ENCODE measurements around the gene RIMBP2.

RIMBP2 gene

DNA sequence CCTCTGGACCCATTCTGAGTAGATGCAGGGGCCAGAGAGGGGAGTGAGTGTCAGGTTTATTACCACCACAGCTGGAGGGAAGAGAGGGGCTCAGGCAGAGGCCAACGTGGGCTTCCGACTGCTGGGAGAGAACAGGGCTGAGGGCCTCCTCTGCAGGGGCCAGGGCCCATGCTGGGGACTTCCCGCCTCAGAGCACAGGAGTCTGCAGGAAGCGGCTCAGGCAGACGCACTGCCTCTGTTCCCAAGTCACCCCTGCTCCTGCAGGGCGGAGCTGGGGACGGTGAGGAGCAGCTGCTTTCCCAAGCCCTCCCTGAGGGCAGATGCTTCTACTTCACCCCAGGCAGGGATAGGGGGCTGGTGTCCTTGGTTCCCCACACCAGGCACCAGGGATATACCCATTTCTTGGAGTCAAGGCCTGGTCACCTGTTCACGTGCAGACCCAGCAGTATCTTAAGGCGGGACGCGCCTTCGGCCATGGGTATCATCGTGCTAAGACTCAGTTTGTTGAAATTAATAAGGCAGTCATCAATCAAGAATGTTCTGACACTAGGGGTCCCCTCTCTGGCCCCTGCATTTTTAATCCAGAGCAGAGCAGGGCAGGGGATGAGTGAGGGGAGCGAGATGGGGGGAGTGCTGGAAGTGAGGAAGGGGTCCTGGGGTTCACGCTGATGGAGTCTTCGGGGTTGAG lies 278.4 kb downstream of the RIMBP2 start:
- no peak overlapping the region for H3K27ac ChIP-seq
- H3K4me3 ChIP-seq (ENCODE audit: low read depth, low read length) = no peak overlapping the region
- TF ChIP-seq, protein P1, sequence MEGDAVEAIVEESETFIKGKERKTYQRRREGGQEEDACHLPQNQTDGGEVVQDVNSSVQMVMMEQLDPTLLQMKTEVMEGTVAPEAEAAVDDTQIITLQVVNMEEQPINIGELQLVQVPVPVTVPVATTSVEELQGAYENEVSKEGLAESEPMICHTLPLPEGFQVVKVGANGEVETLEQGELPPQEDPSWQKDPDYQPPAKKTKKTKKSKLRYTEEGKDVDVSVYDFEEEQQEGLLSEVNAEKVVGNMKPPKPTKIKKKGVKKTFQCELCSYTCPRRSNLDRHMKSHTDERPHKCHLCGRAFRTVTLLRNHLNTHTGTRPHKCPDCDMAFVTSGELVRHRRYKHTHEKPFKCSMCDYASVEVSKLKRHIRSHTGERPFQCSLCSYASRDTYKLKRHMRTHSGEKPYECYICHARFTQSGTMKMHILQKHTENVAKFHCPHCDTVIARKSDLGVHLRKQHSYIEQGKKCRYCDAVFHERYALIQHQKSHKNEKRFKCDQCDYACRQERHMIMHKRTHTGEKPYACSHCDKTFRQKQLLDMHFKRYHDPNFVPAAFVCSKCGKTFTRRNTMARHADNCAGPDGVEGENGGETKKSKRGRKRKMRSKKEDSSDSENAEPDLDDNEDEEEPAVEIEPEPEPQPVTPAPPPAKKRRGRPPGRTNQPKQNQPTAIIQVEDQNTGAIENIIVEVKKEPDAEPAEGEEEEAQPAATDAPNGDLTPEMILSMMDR (IDR thresholded peaks at IDR 0.05) = no peak
- no peaks in the 10 kb centered on the region for H3K9me3 ChIP-seq (ENCODE audit: control insufficient read depth, low read length)
- peaks cover 3% of the 10 kb centered on the region for H3K4me1 ChIP-seq
- peaks cover 22% of the 10 kb centered on the region for H3K79me2 ChIP-seq
- H3K36me3 ChIP-seq (ENCODE audit: control insufficient read depth, insufficient read depth, low read length) = no peaks in the 10 kb centered on the region
- H3K4me2 ChIP-seq (ENCODE audit: low read length) = no peak overlapping the region
- no peak overlapping the region for H3K9ac ChIP-seq
- H3K27me3 ChIP-seq (ENCODE audit: control insufficient read depth, insufficient read depth, low read length) = no peaks in the 10 kb centered on the region
- H2AFZ ChIP-seq = no peak overlapping the region

- no peak overlapping the region for H2AFZ ChIP-seq
- no peak overlapping the region for H3K9ac ChIP-seq
- H3K27me3 ChIP-seq (ENCODE audit: control insufficient read depth, insufficient read depth, low read length) = no peaks in the 10 kb centered on the region
- peaks cover 18% of the 10 kb centered on the region for H3K79me2 ChIP-seq
- TF ChIP-seq, protein P1 (IDR thresholded peaks at IDR 0.05) = no peak
- H3K4me2 ChIP-seq (ENCODE audit: low read length) = no peak overlapping the region
- H3K4me3 ChIP-seq (ENCODE audit: low read depth, low read length) = no peak overlapping the region
- H3K36me3 ChIP-seq (ENCODE audit: control insufficient read depth, insufficient read depth, low read length) = no peaks in the 10 kb centered on the region
- no peak overlapping the region for H3K27ac ChIP-seq
- peaks cover 3% of the 10 kb centered on the region for H3K4me1 ChIP-seq
- no peaks in the 10 kb centered on the region for H3K9me3 ChIP-seq (ENCODE audit: control insufficient read depth, low read length)
Measured at GRCh38 chr12:130436741-130437501, 279.2 kb downstream of the RIMBP2 start.

- peaks cover 7% of the 10 kb centered on the region for H3K4me1 ChIP-seq
- H3K9me3 ChIP-seq (ENCODE audit: control insufficient read depth, low read length) = no peaks in the 10 kb centered on the region
- H3K79me2 ChIP-seq = peaks cover 14% of the 10 kb centered on the region
- H3K27ac ChIP-seq = no peak overlapping the region
- H3K9ac ChIP-seq = no peak overlapping the region
- H3K36me3 ChIP-seq (ENCODE audit: control insufficient read depth, insufficient read depth, low read length) = no peaks in the 10 kb centered on the region
- H3K4me3 ChIP-seq (ENCODE audit: low read depth, low read length) = no peak overlapping the region
- H2AFZ ChIP-seq = no peak overlapping the region
- H3K4me2 ChIP-seq (ENCODE audit: low read length) = no peak overlapping the region
- TF ChIP-seq, protein P1 (IDR thresholded peaks at IDR 0.05) = no peak
- no peaks in the 10 kb centered on the region for H3K27me3 ChIP-seq (ENCODE audit: control insufficient read depth, insufficient read depth, low read length)
Measured at GRCh38 chr12:130435826-130436225, 280.3 kb downstream of the RIMBP2 start.

GRCh38 chr12:130435331-130435730 lies 280.8 kb downstream of the RIMBP2 start:
- Histone ChIP-seq H3K4me1 (peaks cover 10% of the 10 kb centered on the region), H3K9ac (no peak overlapping the region), H3K4me2 (ENCODE audit: low read length) (no peak overlapping the region), H3K4me3 (ENCODE audit: low read depth, low read length) (no peak overlapping the region), H3K27me3 (ENCODE audit: control insufficient read depth, insufficient read depth, low read length) (no peaks in the 10 kb centered on the region), H3K9me3 (ENCODE audit: control insufficient read depth, low read length) (no peaks in the 10 kb centered on the region), H3K27ac (no peak overlapping the region), H2AFZ (no peak overlapping the region), H3K36me3 (ENCODE audit: control insufficient read depth, insufficient read depth, low read length) (no peaks in the 10 kb centered on the region), H3K79me2 (peaks cover 10% of the 10 kb centered on the region)
- TF ChIP-seq, protein P1 (IDR thresholded peaks at IDR 0.05) = no peak

Data from parathyroid adenoma (tissue), 2 donors.